ENCODE results near the gene SLCO4A1.

GRCh38 chr20:62596921-62597320 lies 45.4 kb upstream of the SLCO4A1 start:
- TF ChIP-seq POLR2A (IDR thresholded peaks at IDR 0.05): no peak
- TF ChIP-seq, protein P1, sequence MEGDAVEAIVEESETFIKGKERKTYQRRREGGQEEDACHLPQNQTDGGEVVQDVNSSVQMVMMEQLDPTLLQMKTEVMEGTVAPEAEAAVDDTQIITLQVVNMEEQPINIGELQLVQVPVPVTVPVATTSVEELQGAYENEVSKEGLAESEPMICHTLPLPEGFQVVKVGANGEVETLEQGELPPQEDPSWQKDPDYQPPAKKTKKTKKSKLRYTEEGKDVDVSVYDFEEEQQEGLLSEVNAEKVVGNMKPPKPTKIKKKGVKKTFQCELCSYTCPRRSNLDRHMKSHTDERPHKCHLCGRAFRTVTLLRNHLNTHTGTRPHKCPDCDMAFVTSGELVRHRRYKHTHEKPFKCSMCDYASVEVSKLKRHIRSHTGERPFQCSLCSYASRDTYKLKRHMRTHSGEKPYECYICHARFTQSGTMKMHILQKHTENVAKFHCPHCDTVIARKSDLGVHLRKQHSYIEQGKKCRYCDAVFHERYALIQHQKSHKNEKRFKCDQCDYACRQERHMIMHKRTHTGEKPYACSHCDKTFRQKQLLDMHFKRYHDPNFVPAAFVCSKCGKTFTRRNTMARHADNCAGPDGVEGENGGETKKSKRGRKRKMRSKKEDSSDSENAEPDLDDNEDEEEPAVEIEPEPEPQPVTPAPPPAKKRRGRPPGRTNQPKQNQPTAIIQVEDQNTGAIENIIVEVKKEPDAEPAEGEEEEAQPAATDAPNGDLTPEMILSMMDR (IDR thresholded peaks at IDR 0.05): no peak
- no peak for TF ChIP-seq EP300 (IDR thresholded peaks at IDR 0.05)

Measured in ovary (tissue), 3 donors.